ENCODE data around the gene ARTN.

DNA sequence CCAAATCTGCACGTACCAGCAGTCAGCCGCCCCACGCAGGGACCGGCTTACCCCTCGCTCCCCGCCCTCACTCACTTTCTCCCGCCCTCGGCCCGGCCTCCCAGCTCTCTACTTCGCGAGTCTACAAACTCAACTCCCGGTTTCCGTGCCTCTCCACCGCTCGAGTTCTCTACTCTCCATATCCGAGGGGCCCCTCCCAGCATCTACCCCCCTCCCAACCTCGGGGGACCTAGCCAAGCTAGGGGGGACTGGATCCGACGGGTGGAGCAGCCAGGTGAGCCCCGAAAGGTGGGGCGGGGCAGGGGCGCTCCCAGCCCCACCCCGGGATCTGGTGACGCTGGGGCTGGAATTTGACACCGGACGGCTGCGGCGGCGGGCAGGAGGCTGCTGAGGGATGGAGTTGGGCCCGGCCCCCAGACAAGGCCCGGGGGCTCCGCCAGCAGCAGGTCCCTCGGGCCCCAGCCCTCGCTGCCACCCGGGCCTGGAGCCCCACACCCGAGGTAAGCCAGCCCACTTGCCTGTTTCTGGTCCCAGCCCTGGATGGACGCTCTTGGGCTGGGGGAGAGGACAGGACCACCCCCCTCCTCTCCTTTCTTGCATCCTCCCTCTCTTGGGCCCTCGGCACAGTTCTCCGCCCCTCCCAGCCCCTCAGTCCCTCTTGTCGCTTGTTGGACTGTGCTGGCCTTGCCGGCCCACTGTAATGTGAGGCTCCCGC lies at the start of gene ARTN:
- TF ChIP-seq ZNF274 (IDR thresholded peaks at IDR 0.05; ENCODE audit: low read depth, low read length) (no peak), YY1 (IDR thresholded peaks at IDR 0.05; ENCODE audit: insufficient read depth, insufficient read length) (no peak), SUZ12 (IDR thresholded peaks at IDR 0.05; ENCODE audit: extremely low read depth, insufficient read depth, insufficient read length) (no peak)
